PC-9 (cell line): ENCODE results near the gene HLA-DRB1. TPM values are rescaled to one million over a fixed set of nuclear protein-coding genes. Genes with fewer than 3 reads are reported as not detected.

Source experiments
- Bru-seq: library from RNA; stranded (reverse); fragments of 400-500 nt; gene quantifications from one replicate; lab custom pipeline; 2021; lab: Mats Ljungman, UMichigan
- BruChase-seq, 2 experiments: library from RNA; stranded (reverse); fragments of 400-500 nt; gene quantifications; one replicate each; lab custom pipeline; 2021; lab: Mats Ljungman, UMichigan
- BruUV-seq: library from RNA; stranded (reverse); fragments of 400-500 nt; replicated peaks from 2 replicates; lab custom pipeline; 2021; lab: Mats Ljungman, UMichigan
- CTCF ChIA-PET: fragments of 300-600 bp; sonication (Branson Sonifier 250); formaldehyde crosslinking; loops from one replicate; lab custom pipeline; 2022; ENCODE audit warnings: antibody characterized with exemption; lab: Charles Lee
- POLR2A ChIA-PET: fragments of 300-600 bp; sonication (Branson Sonifier 250); formaldehyde crosslinking; loops from one replicate; lab custom pipeline; 2022; ENCODE audit warnings: antibody characterized with exemption; ENCODE audit not compliant: unreplicated experiment; lab: Charles Lee
- DNase-seq, 2 experiments: peaks; one replicate each; pipeline versions ENCODE4 v3.0.0 to v3.0.0-alpha.2; 2015 to 2022; ENCODE audit warnings: mixed read lengths in 1 of 2
- H2AFZ ChIP-seq: fragments of 200-600 bp; sonication (generic); 2 replicates; pipeline ENCODE4 v1.8.1; 2017; ENCODE audit warnings: antibody characterized with exemption
- H3F3A ChIP-seq: fragments of 200-600 bp; sonication (generic); 2 replicates; pipeline ENCODE4 v1.8.1; 2017; ENCODE audit warnings: antibody characterized with exemption, mild to moderate bottlenecking, low read depth; ENCODE audit not compliant: insufficient read depth
- H3K27ac ChIP-seq: fragments of 200-600 bp; sonication (generic); 2 replicates; pipeline ENCODE4 v1.6.1; 2016; ENCODE audit warnings: mixed run types
- H3K27me3 ChIP-seq: fragments of 200-600 bp; sonication (generic); 2 replicates; pipeline ENCODE4 v1.6.1; 2016; ENCODE audit warnings: low read depth, mixed run types; ENCODE audit not compliant: insufficient read depth
- H3K36me3 ChIP-seq: fragments of 200-600 bp; sonication (generic); 2 replicates; pipeline ENCODE4 v1.6.1; 2016; ENCODE audit warnings: low read depth, mixed run types
- H3K4me1 ChIP-seq: fragments of 200-600 bp; sonication (generic); replicated peaks from 2 replicates; pipeline ENCODE4 v1.6.1; 2016; ENCODE audit warnings: mixed run types; ENCODE audit not compliant: insufficient read depth
- H3K4me2 ChIP-seq: fragments of 200-600 bp; sonication (generic); 2 replicates; pipeline ENCODE4 v1.6.1; 2017; ENCODE audit warnings: mixed run types
- H3K4me3 ChIP-seq: fragments of 200-600 bp; sonication (generic); 2 replicates; pipeline ENCODE4 v1.6.1; 2016; ENCODE audit warnings: mixed run types
- H3K79me2 ChIP-seq: fragments of 200-600 bp; sonication (generic); 2 replicates; pipeline ENCODE4 v1.6.1; 2017; ENCODE audit warnings: low read depth, mixed run types
- H3K9me2 ChIP-seq: fragments of 200-600 bp; sonication (generic); 2 replicates; pipeline ENCODE4 v1.8.1; 2017; ENCODE audit warnings: mild to moderate bottlenecking; ENCODE audit not compliant: insufficient read depth
- H3K9me3 ChIP-seq: fragments of 200-600 bp; sonication (generic); 2 replicates; pipeline ENCODE4 v1.8.1; 2016; ENCODE audit warnings: low read depth; ENCODE audit not compliant: insufficient read depth
- H4K20me1 ChIP-seq: fragments of 200-600 bp; sonication (generic); 2 replicates; pipeline ENCODE4 v1.8.1; 2017; ENCODE audit not compliant: insufficient read depth
- CTCF ChIP-seq: fragments of 200-600 bp; sonication (generic); conservative IDR thresholded peaks from 2 replicates; pipeline ENCODE4 v1.6.1; 2017; ENCODE audit warnings: mixed run types, antibody characterized with exemption, mild to moderate bottlenecking, moderate library complexity
- EZH2 ChIP-seq: fragments of 200-600 bp; sonication (generic); IDR thresholded peaks from 2 replicates; pipeline ENCODE4 v1.8.0; 2017; ENCODE audit warnings: antibody characterized with exemption, low read depth
- intact Hi-C: fragments of 100-400 bp; cut with micrococcal nuclease; formaldehyde crosslinking; loops from one replicate; pipeline ENCODE4 v1.10.0; 2022; ENCODE audit not compliant: unreplicated experiment
- long read RNA-seq: library from polyadenylated mRNA; stranded (forward); transcript quantifications from one replicate; pipeline ENCODE4 v2.0.0, GENCODE V29; 2022
- total RNA-seq: library from RNA; stranded (reverse); gene quantifications from 2 replicates; pipeline ENCODE4 v1.2.3, GENCODE V29; 2021

HLA-DRB1 gene
- total RNA-seq (2.3 and 3.1 TPM in 2 replicates), Bru-seq, nascent RNA (percentile 18 among the genes with signal in this experiment), BruChase-seq, experiment 1, labeled RNA remaining after a 2-hour chase (percentile 21 among the genes with signal in this experiment), BruChase-seq, experiment 2, labeled RNA remaining after a 6-hour chase (percentile 26 among the genes with signal in this experiment)
- long read RNA-seq, partial matches to known transcripts: 1 of 5 reads
- long read RNA-seq, other reads (novel, unspliced or antisense): 1 of 5 reads

GRCh38 chr6:32589596-32590449 lies at the start of gene HLA-DRB1:
Gene HLA-DRB1, minus strand, starts transcription at chr6:32589848. Its CDS starts 106 bp downstream, at chr6:32589742.
- H3K4me1 ChIP-seq: no peaks in the 10 kb centered on the region
- no peaks in the 10 kb centered on the region for H3F3A ChIP-seq
- H3K4me2 ChIP-seq: no peak within 1 kb of the TSS
- ChIA-PET CTCF (no interaction called here), POLR2A (no interaction called here)
- H3K79me2 ChIP-seq: no peaks in the 10 kb centered on the region
- no peak within 1 kb of the TSS for H3K4me3 ChIP-seq
- H3K9me2 ChIP-seq: no peaks in the 10 kb centered on the region
- no peaks in the 10 kb centered on the region for H3K36me3 ChIP-seq
- H4K20me1 ChIP-seq: no peaks in the 10 kb centered on the region
- intact Hi-C loops: no loop called here
- H3K27ac ChIP-seq: no peak within 1 kb of the TSS
- H3K9me3 ChIP-seq: no peaks in the 10 kb centered on the region
- H3K27me3 ChIP-seq: peaks cover 3% of the 10 kb centered on the region; the same call in 1 of the 2 replicates
- H2AFZ ChIP-seq: no peak within 1 kb of the TSS
- no TSS peak for BruUV-seq
- TF ChIP-seq EZH2 (no peak), CTCF (no peak)
- no peak for DNase-seq

- intact Hi-C loops: no loop called here
Measured at GRCh38 chr6:32638532-32639219, 49.0 kb upstream of the HLA-DRB1 start.

More at GRCh38 chr6:32638532-32639219, 49.0 kb upstream of the HLA-DRB1 start:
- H2AFZ ChIP-seq: no peak overlapping the region
- no peak for DNase-seq
- no peaks in the 10 kb centered on the region for H3K4me1 ChIP-seq
- no peaks in the 10 kb centered on the region for H3K36me3 ChIP-seq
- H3K9me2 ChIP-seq: no peaks in the 10 kb centered on the region
- no peak overlapping the region for H3K4me3 ChIP-seq
- H3K79me2 ChIP-seq: no peaks in the 10 kb centered on the region
- no TSS peak for BruUV-seq
- TF ChIP-seq EZH2: no peak
- TF ChIP-seq CTCF: no peak
- H3K27ac ChIP-seq: no peak overlapping the region
- H4K20me1 ChIP-seq: no peaks in the 10 kb centered on the region
- POLR2A ChIA-PET: no interaction called here
- H3K9me3 ChIP-seq: no peaks in the 10 kb centered on the region
- H3F3A ChIP-seq: no peaks in the 10 kb centered on the region
- H3K4me2 ChIP-seq: no peak overlapping the region
- peaks cover 25% of the 10 kb centered on the region for H3K27me3 ChIP-seq
- CTCF ChIA-PET: no interaction called here
